Measurements from ENCODE around the gene HYDIN. TPM values are rescaled to one million over a fixed set of nuclear protein-coding genes. Genes with fewer than 3 reads are reported as not detected.
"Not testable (repeated sequence)": the region's sequence is repeated elsewhere in the genome, so short reads cannot be mapped to it uniquely, and the experiment has no call there.

Gene HYDIN
- total RNA-seq, 1 donor from 2014 or later, result not detected

DNA sequence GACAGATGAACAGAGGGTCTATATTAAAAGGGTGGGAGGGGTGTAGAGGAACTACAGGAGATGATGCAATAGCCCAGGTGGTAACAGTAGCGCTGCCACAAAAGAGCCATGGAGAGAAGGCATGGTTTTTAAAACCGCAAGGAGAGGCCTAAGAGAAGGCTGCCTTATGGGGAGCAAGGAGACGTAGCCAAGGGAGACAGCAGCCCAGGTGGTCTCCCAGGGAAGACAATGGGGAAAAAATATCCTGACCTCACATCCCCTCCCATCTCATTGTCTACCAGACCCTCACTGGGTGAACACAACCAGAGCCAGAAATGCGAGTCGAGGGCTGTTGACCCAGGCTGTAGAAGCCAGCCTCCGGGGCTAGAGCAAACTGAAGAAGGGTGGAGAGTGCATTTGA lies 77.2 kb downstream of the HYDIN start:
- H3K27ac Mint-ChIP-seq; H3K4me1 Mint-ChIP-seq (ENCODE audit: low read depth); intact Hi-C loops (cut with micrococcal nuclease); H3K27me3 Mint-ChIP-seq (ENCODE audit: insufficient read depth); H3K4me3 Mint-ChIP-seq; DNase-seq (ENCODE audit: low spot score); H3K9me3 Mint-ChIP-seq; H3K36me3 Mint-ChIP-seq (ENCODE audit: low read depth): not testable (repeated sequence)

DNA sequence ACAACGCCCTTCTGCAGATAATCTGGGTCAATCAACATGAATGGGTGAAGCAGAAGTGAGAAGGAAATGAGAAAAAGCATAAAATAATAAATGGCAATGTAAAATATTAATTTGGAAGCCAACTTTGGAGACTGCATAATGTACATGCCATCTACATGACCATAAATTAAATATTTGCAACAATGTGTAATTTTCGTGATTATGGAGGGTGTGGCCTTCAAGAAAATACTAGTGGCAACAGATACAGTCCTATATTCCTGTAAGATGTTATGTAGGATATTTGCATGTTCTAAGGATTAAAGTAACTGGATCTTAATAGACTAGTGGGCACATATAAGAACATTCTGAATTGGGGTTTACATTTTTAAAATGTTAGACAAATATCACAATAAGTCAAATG lies 78.9 kb downstream of the HYDIN start:
- intact Hi-C loops (cut with micrococcal nuclease); DNase-seq (ENCODE audit: low spot score); H3K4me3 Mint-ChIP-seq; H3K27ac Mint-ChIP-seq; H3K36me3 Mint-ChIP-seq (ENCODE audit: low read depth); H3K9me3 Mint-ChIP-seq; H3K4me1 Mint-ChIP-seq (ENCODE audit: low read depth); H3K27me3 Mint-ChIP-seq (ENCODE audit: insufficient read depth): not testable (repeated sequence)

GRCh38 chr16:71143246-71143645 lies 87.3 kb downstream of the HYDIN start:
- H3K36me3 Mint-ChIP-seq (ENCODE audit: low read depth); H3K27me3 Mint-ChIP-seq (ENCODE audit: insufficient read depth); DNase-seq (ENCODE audit: low spot score); intact Hi-C loops (cut with micrococcal nuclease); H3K4me3 Mint-ChIP-seq; H3K4me1 Mint-ChIP-seq (ENCODE audit: low read depth); H3K27ac Mint-ChIP-seq; H3K9me3 Mint-ChIP-seq: not testable (repeated sequence)

- intact Hi-C loops (cut with micrococcal nuclease); H3K27me3 Mint-ChIP-seq (ENCODE audit: insufficient read depth); H3K36me3 Mint-ChIP-seq (ENCODE audit: low read depth); H3K4me3 Mint-ChIP-seq; H3K27ac Mint-ChIP-seq; H3K9me3 Mint-ChIP-seq; DNase-seq (ENCODE audit: low spot score); H3K4me1 Mint-ChIP-seq (ENCODE audit: low read depth): not testable (repeated sequence)
Observed at GRCh38 chr16:71110565-71110964, 120.0 kb downstream of the HYDIN start.

GRCh38 chr16:71109656-71110208 lies 120.8 kb downstream of the HYDIN start:
- intact Hi-C loops (cut with micrococcal nuclease); H3K9me3 Mint-ChIP-seq; DNase-seq (ENCODE audit: low spot score); H3K4me3 Mint-ChIP-seq; H3K36me3 Mint-ChIP-seq (ENCODE audit: low read depth); H3K27ac Mint-ChIP-seq; H3K4me1 Mint-ChIP-seq (ENCODE audit: low read depth); H3K27me3 Mint-ChIP-seq (ENCODE audit: insufficient read depth): not testable (repeated sequence)

DNA sequence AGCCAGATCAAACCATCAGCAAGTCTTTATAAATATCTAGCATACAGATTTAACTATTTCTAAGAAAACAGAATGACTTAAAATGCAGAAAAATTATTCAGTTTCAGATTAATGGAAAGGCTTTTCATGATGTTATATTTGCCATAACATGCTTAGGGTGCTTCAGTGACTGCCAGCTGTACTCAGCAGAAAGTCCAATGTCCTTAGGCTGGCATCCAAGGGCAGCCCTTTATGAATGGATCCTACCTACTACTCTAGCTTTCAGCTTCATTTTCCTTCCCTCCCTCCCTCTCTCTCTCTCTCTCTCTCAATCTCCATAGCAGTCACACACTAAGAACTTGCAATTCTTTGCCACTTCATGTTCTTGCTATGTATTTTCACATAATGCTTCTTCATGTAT lies 124.6 kb downstream of the HYDIN start:
- DNase-seq (ENCODE audit: low spot score); H3K36me3 Mint-ChIP-seq (ENCODE audit: low read depth); H3K27me3 Mint-ChIP-seq (ENCODE audit: insufficient read depth); H3K27ac Mint-ChIP-seq; H3K4me3 Mint-ChIP-seq; H3K4me1 Mint-ChIP-seq (ENCODE audit: low read depth); H3K9me3 Mint-ChIP-seq; intact Hi-C loops (cut with micrococcal nuclease): not testable (repeated sequence)

- DNase-seq (ENCODE audit: low spot score); H3K4me3 Mint-ChIP-seq; H3K27ac Mint-ChIP-seq; H3K4me1 Mint-ChIP-seq (ENCODE audit: low read depth); intact Hi-C loops (cut with micrococcal nuclease); H3K9me3 Mint-ChIP-seq; H3K27me3 Mint-ChIP-seq (ENCODE audit: insufficient read depth); H3K36me3 Mint-ChIP-seq (ENCODE audit: low read depth): not testable (repeated sequence)
Observed at GRCh38 chr16:71083573-71083972, 146.9 kb downstream of the HYDIN start.

GRCh38 chr16:71080777-71081176 lies 149.7 kb downstream of the HYDIN start:
- H3K27me3 Mint-ChIP-seq (ENCODE audit: insufficient read depth); H3K4me1 Mint-ChIP-seq (ENCODE audit: low read depth); intact Hi-C loops (cut with micrococcal nuclease); H3K9me3 Mint-ChIP-seq; H3K27ac Mint-ChIP-seq; DNase-seq (ENCODE audit: low spot score); H3K4me3 Mint-ChIP-seq; H3K36me3 Mint-ChIP-seq (ENCODE audit: low read depth): not testable (repeated sequence)

DNA sequence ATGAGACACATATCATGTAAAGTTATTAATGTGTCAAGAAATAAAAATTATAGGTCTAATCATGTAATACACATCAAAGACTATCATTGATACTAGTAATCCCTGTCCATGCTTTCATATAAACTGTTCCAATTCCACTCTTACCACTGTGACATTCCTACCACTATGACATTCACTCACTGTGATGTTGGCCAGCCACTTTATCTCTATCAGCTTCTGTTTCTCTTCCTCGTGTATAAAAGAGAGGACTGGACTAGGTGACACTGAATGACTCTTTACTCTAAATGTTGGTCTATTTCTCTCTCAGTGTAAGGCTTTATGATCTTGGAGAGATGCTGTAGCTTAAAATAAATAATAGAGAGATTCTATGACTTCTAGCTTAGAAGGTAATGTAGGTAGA lies 150.3 kb downstream of the HYDIN start:
- DNase-seq (ENCODE audit: low spot score); intact Hi-C loops (cut with micrococcal nuclease); H3K27ac Mint-ChIP-seq; H3K27me3 Mint-ChIP-seq (ENCODE audit: insufficient read depth); H3K9me3 Mint-ChIP-seq; H3K4me1 Mint-ChIP-seq (ENCODE audit: low read depth); H3K4me3 Mint-ChIP-seq; H3K36me3 Mint-ChIP-seq (ENCODE audit: low read depth): not testable (repeated sequence)

- intact Hi-C loops (cut with micrococcal nuclease); H3K9me3 Mint-ChIP-seq; H3K36me3 Mint-ChIP-seq (ENCODE audit: low read depth); H3K27ac Mint-ChIP-seq; H3K4me3 Mint-ChIP-seq; H3K4me1 Mint-ChIP-seq (ENCODE audit: low read depth); H3K27me3 Mint-ChIP-seq (ENCODE audit: insufficient read depth); DNase-seq (ENCODE audit: low spot score): not testable (repeated sequence)
Observed at GRCh38 chr16:71070651-71071050, 159.9 kb downstream of the HYDIN start.

DNA sequence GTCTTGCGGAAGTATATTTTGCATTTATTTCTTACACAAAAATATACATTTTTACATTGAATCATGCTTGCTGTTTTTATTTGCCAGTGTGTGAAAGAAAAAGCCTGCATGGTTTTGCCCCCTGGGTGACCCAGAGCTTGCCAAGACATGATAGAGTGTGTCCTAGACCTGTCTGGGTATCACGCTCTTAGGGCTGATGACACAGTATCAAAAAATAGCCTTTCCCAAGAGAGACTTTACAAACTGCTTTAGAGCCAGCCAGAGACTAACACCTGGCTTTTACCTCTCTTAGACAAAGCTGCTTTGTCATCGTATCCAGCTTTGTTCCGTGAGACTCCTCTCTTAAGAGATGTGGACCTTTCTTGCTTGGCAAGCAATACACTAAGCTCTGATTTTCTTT lies 160.7 kb downstream of the HYDIN start:
- not testable (repeated sequence) for H3K27me3 Mint-ChIP-seq (ENCODE audit: insufficient read depth)

GRCh38 chr16:71053897-71054609 lies 176.5 kb downstream of the HYDIN start:
- intact Hi-C loops (cut with micrococcal nuclease); H3K27me3 Mint-ChIP-seq (ENCODE audit: insufficient read depth); H3K9me3 Mint-ChIP-seq; H3K4me3 Mint-ChIP-seq; H3K27ac Mint-ChIP-seq; H3K36me3 Mint-ChIP-seq (ENCODE audit: low read depth); DNase-seq (ENCODE audit: low spot score); H3K4me1 Mint-ChIP-seq (ENCODE audit: low read depth): not testable (repeated sequence)

More for the DNA sequence above, 160.7 kb downstream of the HYDIN start:
- H3K27ac Mint-ChIP-seq; H3K4me1 Mint-ChIP-seq (ENCODE audit: low read depth); intact Hi-C loops (cut with micrococcal nuclease); H3K36me3 Mint-ChIP-seq (ENCODE audit: low read depth); H3K4me3 Mint-ChIP-seq; H3K9me3 Mint-ChIP-seq; DNase-seq (ENCODE audit: low spot score): not testable (repeated sequence)

DNA sequence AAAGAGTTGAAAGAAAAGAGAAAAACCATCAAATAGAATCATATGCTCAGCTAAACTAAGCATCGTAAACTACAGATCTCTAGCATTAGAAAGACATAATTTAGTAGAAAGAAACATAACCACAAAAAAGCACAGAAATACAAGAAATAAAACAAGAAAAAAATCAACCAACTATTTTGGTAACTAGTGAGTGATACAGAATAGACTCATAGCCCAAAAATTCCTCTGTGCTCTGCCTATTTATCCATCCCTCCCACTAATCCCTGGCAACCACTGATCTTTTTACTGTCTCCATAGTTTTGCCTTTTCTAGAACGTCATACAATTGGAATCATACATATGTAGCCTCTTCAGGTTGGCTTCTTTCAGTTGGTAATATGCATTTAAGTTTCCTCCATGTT lies 180.2 kb downstream of the HYDIN start:
- intact Hi-C loops (cut with micrococcal nuclease); DNase-seq (ENCODE audit: low spot score); H3K4me1 Mint-ChIP-seq (ENCODE audit: low read depth); H3K27me3 Mint-ChIP-seq (ENCODE audit: insufficient read depth); H3K36me3 Mint-ChIP-seq (ENCODE audit: low read depth); H3K9me3 Mint-ChIP-seq; H3K27ac Mint-ChIP-seq; H3K4me3 Mint-ChIP-seq: not testable (repeated sequence)
